Left kidney (tissue), 2 donors: ENCODE data around the gene SOX18. TPM values are rescaled to one million over a fixed set of nuclear protein-coding genes. Genes with fewer than 3 reads are reported as not detected.

ENCODE experiments used
- DNase-seq: peaks from one replicate; pipeline ENCODE4 v3.0.0-alpha.2; 2013
- polyA plus RNA-seq: library from polyadenylated mRNA; unstranded; fragments of 120-200 nt; gene quantifications from one replicate; pipeline ENCODE4 v1.2.1, GENCODE V29; 2013; ENCODE audit not compliant: insufficient read length

Gene SOX18
- polyA plus RNA-seq, 1 donor = 4.5 TPM

GRCh38 chr20:64069209-64069613 lies 19.8 kb upstream of the SOX18 start:
- no peak for DNase-seq

- DNase-seq = no peak
Measured at GRCh38 chr20:64068386-64069208, 19.2 kb upstream of the SOX18 start.

GRCh38 chr20:64067733-64068307 lies 18.4 kb upstream of the SOX18 start:
- no peak for DNase-seq

GRCh38 chr20:64067005-64067632 lies 17.7 kb upstream of the SOX18 start:
- DNase-seq = no peak

- DNase-seq = no peak
Measured at GRCh38 chr20:64065974-64066343, 16.5 kb upstream of the SOX18 start.

GRCh38 chr20:64065062-64065973 lies 15.9 kb upstream of the SOX18 start:
- DNase-seq = no peak

GRCh38 chr20:64064145-64064698 lies 14.8 kb upstream of the SOX18 start:
- DNase-seq = no peak

- no peak for DNase-seq
Measured at GRCh38 chr20:64063389-64064144, 14.1 kb upstream of the SOX18 start.

- peak; percentile 97 for DNase-seq
Measured at GRCh38 chr20:64062596-64063388, 13.4 kb upstream of the SOX18 start, which contains the start of gene TCEA2. TSS of gene TCEA2 (plus strand) at chr20:64063198. CDS start at chr20:64063313, 115 bp downstream.

- no peak for DNase-seq
Measured at GRCh38 chr20:64062276-64062595, 12.8 kb upstream of the SOX18 start.

GRCh38 chr20:64058536-64058935 lies 9.1 kb upstream of the SOX18 start:
- no peak for DNase-seq

GRCh38 chr20:64057628-64058498 lies 8.4 kb upstream of the SOX18 start:
- DNase-seq = peak; percentile 74

- no peak for DNase-seq
Measured at GRCh38 chr20:64056889-64057627, 7.6 kb upstream of the SOX18 start.

- DNase-seq = no peak
Measured at GRCh38 chr20:64056639-64056888, 7.1 kb upstream of the SOX18 start.

- no peak for DNase-seq
Measured at GRCh38 chr20:64055893-64056638, 6.6 kb upstream of the SOX18 start.

- DNase-seq = no peak
Measured at GRCh38 chr20:64055396-64055892, 6.0 kb upstream of the SOX18 start.

GRCh38 chr20:64053841-64054661 lies 4.6 kb upstream of the SOX18 start:
- DNase-seq = peak; percentile 59
